K562 (cell line): Measurements from ENCODE around the gene GPR152. TPM values are rescaled to one million over a fixed set of nuclear protein-coding genes. Genes with fewer than 3 reads are reported as not detected.

Experiments used
- ARID3B ChIP-seq: fragments of 250-450 bp; sonication (Bioruptor Pico); IDR thresholded peaks from 2 replicates; pipeline ENCODE4 v1.4.0; 2020; ENCODE audit warnings: borderline replicate concordance
- CBFA2T2 ChIP-seq: fragments of 450-650 bp; conservative IDR thresholded peaks from 2 replicates; pipeline ENCODE4 v1.6.1; 2017; ENCODE audit warnings: mild to moderate bottlenecking
- CLOCK ChIP-seq: fragments of 250-450 bp; sonication (Bioruptor Pico); IDR thresholded peaks from 2 replicates; pipeline ENCODE4 v1.4.0; 2020; ENCODE audit warnings: mild to moderate bottlenecking, moderate library complexity, borderline replicate concordance
- CSDE1 ChIP-seq, 2 experiments: fragments of 450-650 bp; IDR thresholded peaks; 2 replicates each; pipeline ENCODE4 v1.6.1; 2016; ENCODE audit warnings: mild to moderate bottlenecking in 1 of 2
- ETV5 ChIP-seq: sonication (generic); formaldehyde crosslinking; IDR thresholded peaks from 2 replicates; pipeline ENCODE4 v1.4.0; 2020; ENCODE audit warnings: low read depth, mild to moderate bottlenecking, missing genetic modification reagents
- KHSRP ChIP-seq: fragments of 450-650 bp; IDR thresholded peaks from 2 replicates; pipeline ENCODE4 v1.6.1; 2017
- MAFG ChIP-seq: fragments of 450-650 bp; conservative IDR thresholded peaks from 2 replicates; pipeline ENCODE4 v1.6.1; 2016; ENCODE audit warnings: missing genetic modification characterization, missing compliant biosample characterization
- NFYB ChIP-seq: IDR thresholded peaks from 2 replicates; pipeline ENCODE4 v1.6.1; 2011; ENCODE audit warnings: mild to moderate bottlenecking, moderate library complexity; ENCODE audit not compliant: insufficient read length; ENCODE audit errors: extremely low read depth
- PKNOX1 ChIP-seq: fragments of 450-650 bp; IDR thresholded peaks from 2 replicates; pipeline ENCODE4 v1.6.1; 2016
- SMARCE1 ChIP-seq: fragments of 450-650 bp; IDR thresholded peaks from 2 replicates; pipeline ENCODE4 v1.7.1; 2016; ENCODE audit warnings: mild to moderate bottlenecking
- SRSF9 ChIP-seq: fragments of 200-400 bp; formaldehyde crosslinking; IDR thresholded peaks from 2 replicates; pipeline ENCODE4 v1.6.1; 2017; ENCODE audit warnings: low read depth, low read length, borderline replicate concordance
- TAL1 ChIP-seq: fragments of 450-650 bp; IDR thresholded peaks from 2 replicates; pipeline ENCODE4 v1.6.1; 2016; ENCODE audit warnings: mild to moderate bottlenecking
- TSC22D4 ChIP-seq: fragments of 450-650 bp; IDR thresholded peaks from 2 replicates; pipeline ENCODE4 v1.6.1; 2016; ENCODE audit warnings: missing genetic modification characterization, missing biosample characterization, control low read depth
- ZBTB34 ChIP-seq: fragments of 250-450 bp; sonication (Bioruptor Pico); IDR thresholded peaks from 2 replicates; pipeline ENCODE4 v1.8.0; 2021; ENCODE audit warnings: mild to moderate bottlenecking, moderate library complexity
- ZNF696 ChIP-seq: fragments of 250-450 bp; sonication (Bioruptor Pico); conservative IDR thresholded peaks from 2 replicates; pipeline ENCODE4 v1.4.0; 2020; ENCODE audit warnings: mild to moderate bottlenecking, moderate library complexity
- polyA plus RNA-seq, 8 experiments: library from polyadenylated mRNA; depleted of rRNA in 4 of 8; stranded (reverse) in 5 of 8; unstranded in 3 of 8; fragments of >200 nt; fragmentation: Nextera tagmentation in 2 of 8; fragmentation: Illumina TruSeq in 1 of 8; extraction: Ambion mirVana in 2 of 8; extraction: Trizol in 1 of 8; gene quantifications; 2 replicates each; pipeline versions ENCODE4 v1.2.1 to v1.2.3, GENCODE V29; 2011 to 2014; ENCODE audit warnings: inconsistent platforms in 1 of 8, missing spikeins in 1 of 8
- total RNA-seq, 7 experiments: library from RNA; depleted of rRNA in 6 of 7; stranded (reverse); fragments of >200 nt in 6 of 7; fragmentation: Illumina TruSeq in 2 of 7; extraction: Trizol in 2 of 7; gene quantifications; 2 replicates each; pipeline versions ENCODE4 v1.2.1 to v1.2.3, GENCODE V29; 2011 to 2021; ENCODE audit warnings: low replicate concordance in 1 of 7
- TF ChIP-seq, protein P1 (sequence below): sonication (generic); formaldehyde crosslinking; IDR thresholded peaks from 2 replicates; pipeline ENCODE4 v1.8.1; 2022; ENCODE audit warnings: missing genetic modification reagents
- TF ChIP-seq, protein P2 (sequence below): sonication (generic); formaldehyde crosslinking; IDR thresholded peaks from 2 replicates; pipeline ENCODE4 v1.8.0; 2022; ENCODE audit warnings: mild to moderate bottlenecking, missing genetic modification reagents, borderline replicate concordance

The GPR152 gene
- total and polyA plus RNA-seq, 9 of the 15 experiments (the other 6 are each of a cell fraction or from before 2014, with no cell fraction given) = not detected

DNA sequence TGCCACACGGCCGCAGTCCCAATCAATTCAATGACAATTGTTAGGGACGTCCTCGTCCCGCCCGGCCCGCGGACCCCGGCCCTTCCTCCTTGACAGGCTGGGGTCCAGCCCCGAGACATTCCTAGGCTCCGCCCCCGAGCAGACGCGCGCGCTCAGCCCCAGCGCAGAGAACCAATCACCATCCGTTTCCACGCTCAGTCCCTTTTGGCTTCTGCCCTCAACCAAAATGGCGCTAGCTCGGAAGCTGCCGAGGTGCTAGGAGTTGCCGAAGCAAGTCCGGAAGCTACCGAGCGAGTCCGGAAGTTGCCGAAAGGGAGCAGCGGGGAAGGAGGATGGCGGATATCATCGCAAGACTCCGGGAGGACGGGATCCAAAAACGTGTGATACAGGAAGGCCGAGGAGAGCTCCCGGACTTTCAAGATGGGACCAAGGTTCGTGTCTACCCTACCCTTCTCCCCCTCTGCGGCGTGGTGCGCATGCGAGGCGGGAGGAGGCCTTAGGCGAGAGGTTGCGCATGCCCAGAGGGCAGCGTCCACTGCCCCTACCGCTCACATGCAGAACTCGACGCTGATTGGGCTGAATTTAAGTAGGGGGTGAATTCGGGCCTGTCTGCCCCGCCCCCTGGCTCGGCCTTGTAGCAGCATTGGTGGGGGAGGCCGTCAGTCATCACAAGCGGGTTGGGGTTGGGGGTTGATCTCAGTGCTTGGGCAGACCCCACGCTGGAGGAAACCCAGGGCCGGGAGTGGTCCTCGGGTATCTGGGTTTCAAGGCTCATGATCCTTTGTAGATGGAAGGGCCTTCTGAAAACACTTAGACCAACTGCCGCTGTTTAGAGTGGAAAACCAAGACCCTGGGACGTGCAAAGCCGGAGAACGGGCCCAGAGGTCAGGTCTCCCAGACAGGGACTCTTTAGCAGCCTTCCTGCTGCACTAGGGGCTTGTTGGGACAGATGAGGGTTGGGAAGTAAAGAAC lies 30.6 kb upstream of the GPR152 start, which contains the start of gene AIP (continued):
- TF ChIP-seq, protein P1, sequence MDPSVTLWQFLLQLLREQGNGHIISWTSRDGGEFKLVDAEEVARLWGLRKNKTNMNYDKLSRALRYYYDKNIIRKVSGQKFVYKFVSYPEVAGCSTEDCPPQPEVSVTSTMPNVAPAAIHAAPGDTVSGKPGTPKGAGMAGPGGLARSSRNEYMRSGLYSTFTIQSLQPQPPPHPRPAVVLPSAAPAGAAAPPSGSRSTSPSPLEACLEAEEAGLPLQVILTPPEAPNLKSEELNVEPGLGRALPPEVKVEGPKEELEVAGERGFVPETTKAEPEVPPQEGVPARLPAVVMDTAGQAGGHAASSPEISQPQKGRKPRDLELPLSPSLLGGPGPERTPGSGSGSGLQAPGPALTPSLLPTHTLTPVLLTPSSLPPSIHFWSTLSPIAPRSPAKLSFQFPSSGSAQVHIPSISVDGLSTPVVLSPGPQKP (CRISPR knock-in tag) = no peak; the same call in 1 of the 2 replicates
- TF ChIP-seq NFYB (peak; percentile 77), SMARCE1 (0 out of 2 replicates have a peak, but pooled peaks have one; percentile 5), TSC22D4 (no peak), ARID3B (CRISPR knock-in tag) (no peak), KHSRP (no peak), PKNOX1 (peak; percentile 99), SRSF9 (no peak), CLOCK (CRISPR knock-in tag) (no peak), CSDE1 (IDR thresholded peaks at IDR 0.05) (peak in 1 of 2 experiments; percentile 51; a peak in 1 of 4 replicates), TAL1 (no peak), MAFG (tag) (no peak), ETV5 (CRISPR knock-in tag) (peak; percentile 82; the same call in 1 of the 2 replicates), CBFA2T2 (no peak), ZBTB34 (CRISPR knock-in tag) (no peak), ZNF696 (CRISPR knock-in tag) (no peak)
- TF ChIP-seq, protein P2, sequence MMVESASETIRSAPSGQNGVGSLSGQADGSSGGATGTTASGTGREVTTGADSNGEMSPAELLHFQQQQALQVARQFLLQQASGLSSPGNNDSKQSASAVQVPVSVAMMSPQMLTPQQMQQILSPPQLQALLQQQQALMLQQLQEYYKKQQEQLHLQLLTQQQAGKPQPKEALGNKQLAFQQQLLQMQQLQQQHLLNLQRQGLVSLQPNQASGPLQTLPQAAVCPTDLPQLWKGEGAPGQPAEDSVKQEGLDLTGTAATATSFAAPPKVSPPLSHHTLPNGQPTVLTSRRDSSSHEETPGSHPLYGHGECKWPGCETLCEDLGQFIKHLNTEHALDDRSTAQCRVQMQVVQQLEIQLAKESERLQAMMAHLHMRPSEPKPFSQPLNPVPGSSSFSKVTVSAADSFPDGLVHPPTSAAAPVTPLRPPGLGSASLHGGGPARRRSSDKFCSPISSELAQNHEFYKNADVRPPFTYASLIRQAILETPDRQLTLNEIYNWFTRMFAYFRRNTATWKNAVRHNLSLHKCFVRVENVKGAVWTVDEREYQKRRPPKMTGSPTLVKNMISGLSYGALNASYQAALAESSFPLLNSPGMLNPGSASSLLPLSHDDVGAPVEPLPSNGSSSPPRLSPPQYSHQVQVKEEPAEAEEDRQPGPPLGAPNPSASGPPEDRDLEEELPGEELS (CRISPR knock-in tag) = peak; percentile 98; the same call in 1 of the 2 replicates
